Amniotic stem cell (primary cell): Measurements from ENCODE around the gene MDM2.
A peak's percentile ranks its signal among the peaks of the same experiment; 100 is the strongest.
"Not testable (repeated sequence)": the region's sequence is repeated elsewhere in the genome, so short reads cannot be mapped to it uniquely, and the experiment has no call there.

ENCODE experiments used
- DNase-seq: peaks from one replicate; lab custom pipeline; 2025; lab: John Stamatoyannopoulos, UW

MDM2 gene

GRCh38 chr12:68806488-68807237 is 1.3 kb upstream of the MDM2 start:
- DNase-seq: no peak

- DNase-seq: not testable (repeated sequence)
Observed at GRCh38 chr12:68807274-68807575, 752 bp upstream of the MDM2 start.

- DNase-seq: peak; percentile 93
Observed at GRCh38 chr12:68808388-68809189, 612 bp downstream of the MDM2 start.

GRCh38 chr12:68809190-68810026 is 1.4 kb downstream of the MDM2 start:
- no peak for DNase-seq

- DNase-seq: not testable (repeated sequence)
Observed at GRCh38 chr12:68810027-68810389, 2.0 kb downstream of the MDM2 start.

GRCh38 chr12:68811573-68811972 is 3.6 kb downstream of the MDM2 start:
- not testable (repeated sequence) for DNase-seq

- DNase-seq: no peak
Observed at GRCh38 chr12:68812553-68813241, 4.7 kb downstream of the MDM2 start.

- DNase-seq: no peak
Observed at GRCh38 chr12:68813242-68813593, 5.2 kb downstream of the MDM2 start.

GRCh38 chr12:68814490-68815231 is 6.7 kb downstream of the MDM2 start:
- no peak for DNase-seq

GRCh38 chr12:68815232-68815927 is 7.4 kb downstream of the MDM2 start:
- no peak for DNase-seq

GRCh38 chr12:68815928-68816800 is 8.2 kb downstream of the MDM2 start:
- no peak for DNase-seq

- not testable (repeated sequence) for DNase-seq
Observed at GRCh38 chr12:68819481-68819880, 11.5 kb downstream of the MDM2 start.

GRCh38 chr12:68821357-68822188 is 13.6 kb downstream of the MDM2 start:
- no peak for DNase-seq

- DNase-seq: no peak
Observed at GRCh38 chr12:68823696-68824095, 15.7 kb downstream of the MDM2 start.

- DNase-seq: no peak
Observed at GRCh38 chr12:68824131-68824530, 16.2 kb downstream of the MDM2 start.

- no peak for DNase-seq
Observed at GRCh38 chr12:68824597-68825250, 16.7 kb downstream of the MDM2 start.

GRCh38 chr12:68825569-68826217 is 17.7 kb downstream of the MDM2 start:
- no peak for DNase-seq
